HG02943 (cell line): ENCODE results near the gene SIX1.

ENCODE experiments used
- ATAC-seq: cut with Tn5 transposase; IDR thresholded peaks from one replicate; pipeline ENCODE4 v1.9.1; 2021; ENCODE audit warnings: mild to moderate bottlenecking, low read depth, moderate library complexity; ENCODE audit not compliant: unreplicated experiment

The SIX1 gene

DNA sequence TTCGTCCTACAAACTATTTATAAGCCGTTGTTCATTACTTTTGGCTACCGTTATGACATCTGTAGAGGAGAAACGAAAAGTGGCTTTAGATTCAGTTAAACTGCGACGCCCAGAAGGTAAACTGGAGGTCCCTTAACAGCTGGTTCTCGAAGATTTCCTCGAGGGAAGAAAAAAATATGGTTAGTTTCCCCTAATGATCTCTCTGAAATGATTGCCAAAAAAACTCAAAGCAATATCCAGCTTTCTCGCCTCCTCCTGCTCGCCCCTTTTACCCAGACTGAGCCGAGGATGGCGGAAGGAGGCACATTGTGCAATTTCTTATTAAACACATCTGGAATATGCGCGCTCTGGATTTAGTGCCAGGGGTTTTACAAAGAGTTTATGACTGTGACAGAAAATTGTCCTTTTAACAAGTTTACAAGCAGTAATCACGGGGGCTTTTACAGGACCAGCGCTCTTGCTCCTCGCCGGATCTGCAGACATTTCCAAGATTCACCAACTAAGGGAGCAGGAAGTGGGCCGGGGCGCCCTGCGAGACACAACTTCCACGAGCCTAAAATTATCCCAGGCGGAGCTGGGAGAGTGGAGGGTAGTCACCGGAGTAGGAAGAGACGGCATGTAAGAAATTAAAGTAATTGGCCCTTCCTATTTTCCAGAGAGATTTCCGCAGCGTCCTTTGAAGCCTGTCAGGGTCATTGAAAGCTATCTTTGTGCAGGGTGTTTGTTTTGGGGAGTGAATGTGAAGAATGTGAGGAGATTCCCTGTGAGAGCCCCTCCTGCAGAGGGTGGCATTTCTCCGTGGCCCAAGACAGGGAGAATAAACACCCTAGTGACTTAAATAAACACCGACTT, 5.6 kb downstream of the SIX1 start:
- no peak for ATAC-seq

DNA sequence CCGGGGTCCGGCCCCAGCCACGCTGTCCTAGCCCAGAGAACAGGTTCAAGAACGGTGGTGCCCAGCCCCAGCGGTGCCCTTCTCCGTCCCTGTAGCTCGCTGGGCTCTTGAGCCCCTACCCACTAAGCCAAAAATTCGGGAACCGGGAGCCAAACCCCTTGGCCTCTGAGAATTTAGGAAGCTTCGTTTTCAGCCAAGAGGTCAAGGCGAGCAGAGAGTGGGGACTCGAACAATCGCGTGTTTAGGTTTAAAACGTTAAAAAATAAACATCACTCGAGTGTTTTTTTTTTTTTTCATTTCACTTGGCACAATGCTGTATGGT, 6.2 kb downstream of the SIX1 start:
- ATAC-seq, result no peak

DNA sequence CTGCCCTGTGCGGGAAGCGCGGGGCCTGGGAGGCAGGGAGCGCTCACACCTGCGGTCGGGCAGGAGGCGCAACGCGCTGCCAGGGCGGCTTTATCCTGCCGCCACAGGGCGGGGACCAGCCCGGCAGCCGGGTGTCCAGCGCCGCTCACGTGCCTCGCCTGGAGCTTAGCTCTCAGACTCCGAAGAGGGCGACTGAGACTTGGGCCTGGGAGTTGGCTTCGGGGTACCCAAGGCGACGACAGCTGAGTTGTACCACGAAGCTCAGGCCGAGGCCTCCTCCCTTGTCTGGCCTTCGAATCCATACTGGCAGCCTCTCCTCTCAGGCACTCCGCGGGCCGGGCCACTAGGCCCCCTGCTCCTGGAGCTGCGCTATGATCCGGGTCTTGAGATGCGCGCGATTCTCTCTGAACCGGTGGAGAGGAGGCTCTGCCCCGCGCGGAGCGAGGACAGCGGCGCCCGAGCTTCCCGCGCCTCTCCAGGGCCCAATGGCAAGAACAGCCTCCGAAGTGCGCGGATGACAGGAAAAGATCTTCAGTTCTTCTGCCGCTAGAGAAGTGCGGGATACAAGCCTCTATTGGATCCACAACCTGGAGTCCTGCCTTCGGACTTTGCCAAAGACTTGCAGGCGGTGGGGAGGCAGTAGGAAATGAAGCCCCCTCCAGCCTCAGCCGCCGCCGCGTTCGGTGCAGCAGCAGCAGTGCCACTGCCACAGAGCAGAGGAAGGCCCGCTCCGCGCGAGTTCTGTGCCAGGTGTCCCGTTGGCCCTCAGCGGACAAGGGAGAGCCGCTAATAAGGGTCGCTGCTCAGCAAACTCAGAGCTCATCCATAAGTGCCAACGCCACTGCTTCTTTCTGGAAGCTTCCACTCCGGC, 6.8 kb downstream of the SIX1 start:
- no peak for ATAC-seq

DNA sequence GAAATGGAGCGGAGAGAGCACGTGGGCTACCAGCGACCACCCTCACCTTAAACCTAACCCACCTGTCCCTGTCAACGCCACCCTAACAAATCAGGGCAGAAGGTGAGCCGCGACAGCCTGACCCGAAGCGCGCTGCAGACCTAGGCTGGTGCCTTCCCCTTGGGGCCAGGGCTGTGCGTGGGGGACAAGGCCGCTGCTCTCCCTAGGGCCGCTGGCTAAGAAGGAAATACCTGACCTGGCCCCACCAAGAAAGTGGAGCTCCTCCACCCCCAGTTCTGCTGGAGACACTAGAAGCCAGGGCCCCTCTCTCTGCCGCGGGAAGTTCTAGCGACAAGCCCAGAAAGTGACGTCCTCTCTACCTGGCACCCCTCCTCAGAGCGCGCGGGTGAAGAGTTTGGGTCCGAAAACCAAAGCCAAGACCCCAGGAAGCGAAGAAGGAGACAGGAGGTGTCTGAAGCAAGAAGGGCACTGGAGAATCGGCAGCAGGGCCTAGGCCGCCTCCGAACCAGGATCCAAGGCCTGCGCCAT, 7.5 kb downstream of the SIX1 start:
- no peak for ATAC-seq

- ATAC-seq, result no peak
Measured at GRCh38 chr14:60640859-60641741, 8.2 kb downstream of the SIX1 start.

- no peak for ATAC-seq
Measured at GRCh38 chr14:60639674-60640073, 9.6 kb downstream of the SIX1 start.

DNA sequence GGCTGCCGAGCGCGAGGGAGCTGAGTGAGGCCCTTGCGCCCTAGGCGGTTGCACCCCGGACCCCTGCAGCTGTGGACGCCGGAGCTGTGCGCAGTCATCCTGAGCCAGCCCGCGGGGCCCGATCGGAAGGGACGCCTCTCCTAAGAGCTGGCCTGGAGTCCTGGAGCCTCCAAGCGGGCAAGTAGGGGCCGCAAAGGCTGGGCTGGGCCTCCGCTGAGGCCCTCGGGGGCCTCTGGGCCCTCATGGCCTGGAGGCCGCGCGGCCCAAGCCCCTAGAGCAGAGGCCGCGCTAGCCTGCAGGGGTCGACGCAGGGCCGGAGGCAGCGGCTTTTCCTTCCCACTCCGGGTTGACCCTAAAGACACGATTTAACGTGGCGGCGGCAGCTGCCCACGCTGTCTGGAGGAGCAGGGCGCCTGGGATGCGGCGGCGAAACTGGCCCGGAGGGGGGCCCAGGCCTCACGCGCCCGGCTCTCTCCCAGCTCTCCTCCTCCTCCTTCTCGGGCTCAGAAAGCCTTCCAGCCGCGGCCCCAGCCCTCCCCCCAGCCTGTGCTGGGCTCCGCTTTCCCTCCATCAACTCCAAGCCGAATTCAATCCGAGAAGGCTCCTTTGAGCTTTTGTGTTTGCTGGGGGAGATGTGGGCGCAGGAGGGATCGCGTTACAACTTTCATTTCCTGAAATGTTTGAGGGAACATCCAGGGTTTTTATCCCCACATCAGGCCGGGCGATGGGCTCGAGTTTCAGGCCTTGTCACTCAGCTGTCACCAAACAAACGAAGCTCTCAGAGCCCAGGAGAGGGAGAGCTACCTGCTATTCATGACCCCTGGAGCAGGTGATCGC, 11.6 kb downstream of the SIX1 start:
- no peak for ATAC-seq

DNA sequence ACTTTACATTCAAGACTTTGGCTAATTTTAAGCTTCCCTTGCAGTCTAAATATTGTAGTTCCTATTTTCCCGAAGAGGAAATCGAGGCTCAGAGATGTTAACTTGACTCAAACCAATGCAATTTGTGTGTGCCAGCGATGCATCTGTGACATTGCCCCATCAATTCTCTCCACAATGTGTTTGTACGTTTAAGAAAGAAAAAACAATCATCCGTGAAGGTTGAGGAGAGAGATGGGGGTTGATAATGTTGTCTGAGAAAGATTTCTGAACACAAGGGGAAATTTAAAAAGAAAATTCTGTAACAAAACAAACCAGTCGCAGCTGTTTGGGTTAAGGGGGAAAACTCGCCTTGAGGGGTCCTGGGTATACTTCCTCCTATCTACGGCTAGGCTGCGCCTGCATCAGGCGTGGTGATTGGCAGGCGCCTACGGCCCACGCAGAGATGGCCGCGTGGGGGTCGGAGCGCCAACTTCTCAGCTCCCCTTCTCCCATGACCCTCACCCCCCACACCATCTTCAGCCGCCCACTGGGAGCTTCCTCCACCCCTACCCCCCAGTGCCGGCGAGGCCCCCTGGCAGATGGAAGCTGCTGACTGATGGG, 12.3 kb downstream of the SIX1 start:
- no peak for ATAC-seq

- ATAC-seq, result no peak
Measured at GRCh38 chr14:60634153-60634552, 15.1 kb downstream of the SIX1 start.

- no peak for ATAC-seq
Measured at GRCh38 chr14:60632777-60633176, 16.5 kb downstream of the SIX1 start.

DNA sequence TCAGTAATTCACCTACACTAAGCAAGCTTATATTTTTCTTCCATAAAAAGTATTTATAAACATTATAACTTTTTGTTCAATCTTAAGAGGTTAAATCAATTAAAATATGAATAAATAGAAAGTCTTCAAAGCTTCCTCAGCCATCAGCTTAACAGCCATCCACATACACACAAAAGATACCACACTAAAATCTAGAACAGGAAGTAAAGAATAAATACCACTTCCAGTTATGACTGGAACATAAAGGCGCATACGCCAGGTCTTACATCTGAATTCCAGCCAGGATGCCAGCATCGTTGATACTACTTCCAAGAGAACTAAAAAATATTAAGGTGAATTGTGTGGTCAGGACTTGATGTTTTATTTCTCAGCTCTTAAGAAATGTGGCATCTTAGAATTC, 17.0 kb downstream of the SIX1 start:
- ATAC-seq, result peak; percentile 73

GRCh38 chr14:60631842-60632241, 17.4 kb downstream of the SIX1 start:
- ATAC-seq, result no peak

- ATAC-seq, result no peak
Measured at GRCh38 chr14:60630129-60630528, 19.1 kb downstream of the SIX1 start.

- no peak for ATAC-seq
Measured at GRCh38 chr14:60628892-60629291, 20.4 kb downstream of the SIX1 start.

DNA sequence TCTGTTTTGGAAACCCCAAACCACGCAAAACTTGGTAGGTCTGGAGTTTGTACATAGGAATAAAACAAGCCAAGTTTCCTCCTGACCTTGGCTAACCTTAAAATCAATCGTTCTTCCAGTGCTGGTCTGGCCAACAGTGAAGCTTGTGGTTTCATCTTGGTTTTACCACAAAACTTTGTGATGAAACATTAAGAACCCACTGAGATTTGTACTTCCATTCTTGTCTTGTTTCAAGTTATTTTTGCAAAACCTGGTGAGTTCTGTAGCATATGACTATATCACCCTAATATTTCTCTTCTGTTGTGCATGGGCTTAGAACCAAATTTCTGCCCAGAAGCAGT, 26.4 kb downstream of the SIX1 start:
- no peak for ATAC-seq

- ATAC-seq, result no peak
Measured at GRCh38 chr14:60622210-60622916, 26.9 kb downstream of the SIX1 start.

- ATAC-seq, result no peak
Measured at GRCh38 chr14:60621386-60621785, 27.9 kb downstream of the SIX1 start.

DNA sequence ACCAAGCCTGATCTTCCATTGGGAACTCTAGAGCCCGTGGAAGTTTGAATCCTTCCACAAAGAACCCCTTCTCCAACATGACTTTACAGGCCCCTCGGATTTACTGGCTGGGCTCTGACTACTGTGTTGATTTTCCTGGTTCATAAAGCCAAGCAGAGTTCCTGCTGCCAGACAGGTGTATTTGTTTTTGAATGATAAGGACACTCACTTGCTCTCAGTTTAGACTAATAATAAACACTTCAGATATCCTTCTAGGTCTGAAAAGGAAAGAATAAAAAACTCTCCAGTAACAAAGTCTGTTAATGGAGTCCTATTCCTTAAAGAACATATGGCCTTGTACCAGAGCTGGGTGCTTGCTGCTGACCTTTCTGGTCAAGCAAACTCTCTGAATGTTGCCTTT, 31.0 kb downstream of the SIX1 start:
- ATAC-seq, result no peak

DNA sequence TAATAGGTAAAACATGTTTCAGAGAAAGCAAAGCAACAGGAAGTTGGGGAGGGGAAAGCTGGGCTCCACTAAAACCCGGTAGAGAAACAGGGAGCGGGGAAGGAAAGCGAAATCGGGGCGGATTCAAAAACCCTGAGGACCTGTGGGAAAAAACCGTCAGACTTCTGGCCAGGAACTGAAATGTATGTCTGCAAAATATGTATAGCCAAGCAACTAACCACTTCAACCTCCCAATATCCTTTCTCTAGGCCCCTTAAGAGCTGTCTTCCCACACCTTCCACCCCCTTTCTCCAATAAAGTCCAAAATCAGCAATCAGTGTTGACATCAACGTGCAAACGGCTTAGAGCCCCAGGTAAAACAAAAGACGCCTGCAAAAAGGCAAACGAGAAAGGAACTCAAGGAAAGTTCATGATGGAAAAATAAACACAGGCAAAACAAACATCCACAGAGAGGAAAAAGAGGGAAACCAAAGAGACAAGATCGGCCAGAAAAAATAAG, 32.8 kb downstream of the SIX1 start:
- ATAC-seq, result no peak
